GM12891 (cell line): ENCODE data around the gene PDGFD.

Experiments used
- PAX5 ChIP-seq: IDR thresholded peaks from 2 replicates; pipeline ENCODE4 v1.6.1; 2011; ENCODE audit warnings: low read length, moderate library complexity, mild to moderate bottlenecking; ENCODE audit not compliant: insufficient read depth, severe bottlenecking
- POLR2A ChIP-seq: IDR thresholded peaks from 2 replicates; pipeline ENCODE4 v1.6.1; 2011; ENCODE audit warnings: low read depth, low read length, control low read depth
- POLR2AphosphoS5 ChIP-seq: IDR thresholded peaks from 2 replicates; pipeline ENCODE4 v1.6.1; 2011; ENCODE audit warnings: low read depth, low read length, control low read depth
- POU2F2 ChIP-seq: IDR thresholded peaks from 2 replicates; pipeline ENCODE4 v1.6.1; 2011; ENCODE audit warnings: low read depth, mild to moderate bottlenecking, control low read depth, low read length, moderate library complexity
- SPI1 ChIP-seq: IDR thresholded peaks from 2 replicates; pipeline ENCODE4 v1.6.1; 2011; ENCODE audit warnings: low read depth, low read length, control low read depth
- TAF1 ChIP-seq: IDR thresholded peaks from 2 replicates; pipeline ENCODE4 v1.6.1; 2011; ENCODE audit warnings: low read depth, low read length, control low read depth

DNA sequence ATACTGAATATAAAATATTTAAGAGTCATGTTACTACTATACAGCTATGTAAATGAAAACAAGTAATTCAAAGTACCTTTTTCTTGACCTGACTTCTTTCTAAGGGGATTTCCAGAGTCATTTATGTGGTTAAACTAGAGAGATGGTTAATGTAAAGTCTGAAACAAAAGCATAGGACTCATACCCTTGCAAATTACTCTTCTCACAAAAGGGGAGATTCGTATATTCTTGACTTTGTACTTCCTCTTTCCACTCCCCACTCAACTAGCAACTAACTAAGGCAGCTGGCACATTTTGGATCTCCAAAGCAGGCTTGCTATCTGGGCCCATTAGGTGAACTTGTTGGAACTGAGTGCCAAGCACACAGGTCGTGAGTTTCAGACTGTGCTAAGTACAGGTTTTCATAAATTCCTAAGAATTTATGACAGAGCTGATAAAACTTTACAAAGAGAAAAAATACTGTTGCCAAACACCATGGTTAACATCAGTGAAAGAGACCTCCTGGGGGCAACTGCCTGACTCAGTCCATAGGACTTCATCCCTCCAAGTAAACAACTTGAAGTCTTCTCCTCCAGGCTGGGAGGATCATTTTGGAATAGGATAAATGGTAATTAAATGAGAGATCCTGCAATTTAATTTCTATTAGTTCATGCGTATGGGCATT is 204.5 kb downstream of the PDGFD start:
- no peak for TF ChIP-seq TAF1
- TF ChIP-seq POLR2A = no peak
- TF ChIP-seq POLR2AphosphoS5 = no peak
- TF ChIP-seq POU2F2 = no peak
- peak; percentile 86 for TF ChIP-seq SPI1
- TF ChIP-seq PAX5 = no peak
